GM06990 (cell line): Measurements from ENCODE around the gene SPACA7.

Experiments used
- DNase-seq: peaks from one replicate; pipeline ENCODE4 v3.0.0-alpha.2; 2011; ENCODE audit not compliant: insufficient read length; ENCODE audit errors: extremely low read depth
- H3K27me3 ChIP-seq: replicated peaks from 2 replicates; pipeline ENCODE4 v1.6.0; 2011; ENCODE audit warnings: low read length; ENCODE audit not compliant: control insufficient read depth, insufficient read depth
- H3K36me3 ChIP-seq: 2 replicates; pipeline ENCODE4 v1.5.1; 2011; ENCODE audit warnings: low read length; ENCODE audit not compliant: control insufficient read depth, insufficient read depth
- H3K4me3 ChIP-seq: replicated peaks from 2 replicates; pipeline ENCODE4 v1.5.1; 2011; ENCODE audit warnings: low read depth, mild to moderate bottlenecking, control low read depth, low read length
- CTCF ChIP-seq: IDR thresholded peaks from 2 replicates; pipeline ENCODE4 v1.5.1; 2011; ENCODE audit warnings: low read length, control low read depth, mild to moderate bottlenecking, inconsistent platforms; ENCODE audit not compliant: insufficient read depth, poor library complexity, severe bottlenecking

SPACA7 gene

GRCh38 chr13:112351825-112352224, 24.3 kb upstream of the SPACA7 start:
- H3K4me3 ChIP-seq, result no peak overlapping the region
- no peaks in the 10 kb centered on the region for H3K36me3 ChIP-seq
- no peak for DNase-seq
- no peak for TF ChIP-seq CTCF
- no peaks in the 10 kb centered on the region for H3K27me3 ChIP-seq

DNA sequence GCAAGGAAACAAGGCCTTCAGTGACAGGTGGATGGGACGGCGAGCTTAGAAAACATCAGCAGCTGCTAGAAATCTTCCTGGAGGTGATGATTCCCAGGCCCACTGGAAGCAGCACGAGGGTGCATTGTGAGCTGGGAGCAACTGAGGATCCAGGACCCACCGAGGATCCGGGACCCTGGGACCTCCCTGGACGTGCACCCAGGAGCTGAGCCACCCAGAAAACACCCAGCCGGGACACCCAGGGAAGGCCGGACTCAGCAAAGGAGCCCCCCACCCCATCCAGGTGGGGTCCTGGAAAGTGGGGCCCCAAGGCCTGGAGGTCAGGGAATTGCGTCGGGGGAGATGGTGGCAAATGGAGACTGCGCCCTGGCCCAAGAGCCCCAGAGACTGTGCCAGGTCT, 22.3 kb upstream of the SPACA7 start:
- TF ChIP-seq CTCF, result no peak
- no peak overlapping the region for H3K4me3 ChIP-seq
- no peak for DNase-seq

DNA sequence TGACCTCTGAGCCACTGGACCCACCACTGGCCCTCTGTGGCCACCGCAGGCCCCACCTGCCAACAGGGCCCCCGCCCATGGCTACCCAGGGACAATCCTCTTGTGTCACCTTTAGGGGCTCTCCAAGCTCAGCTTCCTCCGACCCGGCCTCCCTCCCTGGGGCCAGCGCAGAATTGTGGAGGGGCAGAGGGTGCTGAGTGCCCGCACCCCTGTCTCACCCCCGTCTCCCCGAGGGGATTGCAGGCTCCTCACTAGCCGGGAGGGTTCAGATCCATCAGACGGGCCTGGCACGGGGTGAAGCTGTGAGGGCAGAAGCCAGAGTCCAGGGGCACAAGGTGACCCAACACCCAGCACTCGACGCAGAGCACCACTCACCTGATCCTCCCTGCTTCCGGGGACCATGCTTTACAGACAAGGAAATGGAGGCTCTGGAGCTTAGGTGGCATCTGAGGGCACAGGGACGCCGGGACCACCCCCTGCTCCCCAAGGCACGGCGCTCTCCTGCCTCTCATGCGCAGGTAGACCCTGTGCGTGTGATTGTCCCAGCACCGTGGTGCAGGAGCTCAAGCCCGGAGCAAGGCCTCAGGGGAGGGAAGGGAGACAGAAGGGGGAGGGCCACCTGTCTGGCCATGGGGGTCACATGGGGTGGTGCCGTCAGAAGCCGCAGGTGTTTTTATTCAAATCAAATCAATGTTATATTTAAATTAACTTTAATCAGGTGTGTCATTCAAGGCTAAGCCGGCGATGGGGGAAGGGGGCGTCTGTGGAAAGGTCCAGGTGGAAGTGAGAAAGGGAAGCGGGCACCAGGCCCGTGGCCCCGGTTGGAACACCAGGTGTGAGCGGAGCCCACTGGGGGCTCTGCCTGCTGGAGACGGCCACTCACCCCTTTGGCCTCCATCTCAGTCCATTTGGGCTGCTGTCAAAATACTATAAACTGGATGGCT, 21.6 kb upstream of the SPACA7 start:
- no peak for DNase-seq
- TF ChIP-seq CTCF, result no peak
- Histone ChIP-seq H3K4me3 (no peak overlapping the region), H3K36me3 (no peaks in the 10 kb centered on the region), H3K27me3 (no peaks in the 10 kb centered on the region)

More for the DNA sequence above, 22.3 kb upstream of the SPACA7 start:
- Histone ChIP-seq H3K36me3 (no peaks in the 10 kb centered on the region), H3K27me3 (no peaks in the 10 kb centered on the region)

GRCh38 chr13:112355274-112355838, 20.8 kb upstream of the SPACA7 start:
- Histone ChIP-seq H3K36me3 (no peaks in the 10 kb centered on the region), H3K27me3 (no peaks in the 10 kb centered on the region), H3K4me3 (no peak overlapping the region)
- TF ChIP-seq CTCF, result no peak
- no peak for DNase-seq

DNA sequence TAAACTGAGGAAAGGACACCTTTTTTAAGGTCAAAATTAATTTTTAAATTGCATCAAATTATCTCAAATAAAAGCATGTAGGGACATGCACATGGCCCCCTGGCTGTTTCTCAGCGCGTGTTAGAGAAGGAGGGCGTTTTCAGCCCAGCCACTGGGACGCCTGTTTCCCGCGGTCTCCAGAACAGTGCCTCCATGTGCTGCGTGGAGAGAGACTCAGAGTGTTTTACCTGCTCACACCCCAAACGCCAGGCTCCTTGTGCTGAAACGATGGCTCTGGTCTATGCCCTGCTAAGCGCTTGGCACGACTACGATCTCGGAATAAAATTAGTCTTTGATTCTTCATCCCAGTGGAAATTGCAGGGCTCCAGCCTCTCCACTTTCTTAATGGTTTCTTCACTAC, 20.0 kb upstream of the SPACA7 start:
- no peaks in the 10 kb centered on the region for H3K27me3 ChIP-seq
- no peaks in the 10 kb centered on the region for H3K36me3 ChIP-seq
- DNase-seq, result no peak
- no peak overlapping the region for H3K4me3 ChIP-seq
- TF ChIP-seq CTCF, result no peak
